RWPE1 (cell line): ENCODE data around the gene SLC39A3.

Source experiments
- CTCF ChIA-PET: fragments of 350-600 bp; sonication (Branson Sonifier 250); formaldehyde crosslinking; extraction: SDS; loops from one replicate; lab custom pipeline; 2021; lab: Yijun Ruan, JAX
- POLR2A ChIA-PET: fragments of 400-600 bp; formaldehyde crosslinking; extraction: SDS; loops from one replicate; lab custom pipeline; 2020; ENCODE audit warnings: antibody characterized with exemption; ENCODE audit not compliant: low non-redundant PET; lab: Yijun Ruan, JAX
- DNase-seq: peaks from one replicate; pipeline ENCODE4 v3.0.0; 2012; ENCODE audit warnings: low spot score
- H3K27ac ChIP-seq: fragments of 450-650 bp; 2 replicates; pipeline ENCODE4 v1.5.1; 2017
- TF ChIP-seq, protein P1 (sequence below): fragments of 450-650 bp; conservative IDR thresholded peaks from 2 replicates; pipeline ENCODE4 v1.5.1; 2017; ENCODE audit warnings: low read depth, mild to moderate bottlenecking

SLC39A3 gene

DNA sequence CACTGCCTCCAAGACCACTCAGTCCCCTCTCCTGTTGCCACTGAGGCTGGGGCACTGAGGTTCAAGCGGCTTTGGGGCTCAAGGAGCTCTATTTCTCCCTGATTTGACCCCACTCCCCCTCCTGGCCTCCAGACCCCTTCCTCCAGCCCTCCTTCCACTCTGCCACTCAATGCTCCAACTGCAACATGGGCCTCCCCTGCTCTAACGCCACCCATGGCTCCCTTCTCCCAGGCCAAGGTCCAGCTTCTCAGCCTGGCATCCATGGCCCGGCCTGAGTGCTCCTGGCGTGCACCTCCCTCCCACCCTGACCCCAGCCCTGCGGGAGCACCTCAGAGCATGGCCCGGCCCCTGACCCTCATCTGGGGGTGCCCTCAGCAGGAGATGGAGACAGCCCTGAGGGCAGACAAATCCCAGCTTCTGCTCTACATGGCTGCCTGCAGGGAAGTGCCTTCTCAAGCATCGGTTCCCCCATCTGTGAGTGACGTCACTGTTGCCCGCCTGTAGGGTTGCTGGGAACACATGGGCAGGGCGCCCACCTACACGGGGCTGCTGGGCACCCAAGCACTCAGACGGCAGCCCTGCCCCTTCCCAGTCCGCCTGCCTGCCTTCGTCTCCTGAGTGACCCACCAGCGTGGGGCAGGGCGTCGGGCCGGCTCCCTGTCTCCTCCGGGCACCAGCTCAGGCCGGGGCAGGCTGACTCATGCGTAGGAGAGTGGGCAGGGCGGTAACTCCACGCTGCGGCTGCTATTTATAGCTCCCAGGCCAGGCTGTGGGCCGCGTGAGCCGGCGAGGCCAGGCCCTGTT lies 17.1 kb downstream of the SLC39A3 start:
- peak; percentile 66 for DNase-seq
- TF ChIP-seq, protein P1, sequence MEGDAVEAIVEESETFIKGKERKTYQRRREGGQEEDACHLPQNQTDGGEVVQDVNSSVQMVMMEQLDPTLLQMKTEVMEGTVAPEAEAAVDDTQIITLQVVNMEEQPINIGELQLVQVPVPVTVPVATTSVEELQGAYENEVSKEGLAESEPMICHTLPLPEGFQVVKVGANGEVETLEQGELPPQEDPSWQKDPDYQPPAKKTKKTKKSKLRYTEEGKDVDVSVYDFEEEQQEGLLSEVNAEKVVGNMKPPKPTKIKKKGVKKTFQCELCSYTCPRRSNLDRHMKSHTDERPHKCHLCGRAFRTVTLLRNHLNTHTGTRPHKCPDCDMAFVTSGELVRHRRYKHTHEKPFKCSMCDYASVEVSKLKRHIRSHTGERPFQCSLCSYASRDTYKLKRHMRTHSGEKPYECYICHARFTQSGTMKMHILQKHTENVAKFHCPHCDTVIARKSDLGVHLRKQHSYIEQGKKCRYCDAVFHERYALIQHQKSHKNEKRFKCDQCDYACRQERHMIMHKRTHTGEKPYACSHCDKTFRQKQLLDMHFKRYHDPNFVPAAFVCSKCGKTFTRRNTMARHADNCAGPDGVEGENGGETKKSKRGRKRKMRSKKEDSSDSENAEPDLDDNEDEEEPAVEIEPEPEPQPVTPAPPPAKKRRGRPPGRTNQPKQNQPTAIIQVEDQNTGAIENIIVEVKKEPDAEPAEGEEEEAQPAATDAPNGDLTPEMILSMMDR = no peak
- ChIA-PET POLR2A (interaction anchor here (1.1 kb wide), 1 partner anchor 20 kb away, joined by 4 read pairs; the partner anchor contains the start of gene GNG7), CTCF (interaction anchor here (0.6 to 1.7 kb wide), 6 partner anchors 10 to 314 kb away, joined by 3 to 10 read pairs (median 4); no protein-coding TSS in a partner anchor)
- H3K27ac ChIP-seq = peak overlapping the region; percentile 25; the same call in 1 of the 2 replicates

DNA sequence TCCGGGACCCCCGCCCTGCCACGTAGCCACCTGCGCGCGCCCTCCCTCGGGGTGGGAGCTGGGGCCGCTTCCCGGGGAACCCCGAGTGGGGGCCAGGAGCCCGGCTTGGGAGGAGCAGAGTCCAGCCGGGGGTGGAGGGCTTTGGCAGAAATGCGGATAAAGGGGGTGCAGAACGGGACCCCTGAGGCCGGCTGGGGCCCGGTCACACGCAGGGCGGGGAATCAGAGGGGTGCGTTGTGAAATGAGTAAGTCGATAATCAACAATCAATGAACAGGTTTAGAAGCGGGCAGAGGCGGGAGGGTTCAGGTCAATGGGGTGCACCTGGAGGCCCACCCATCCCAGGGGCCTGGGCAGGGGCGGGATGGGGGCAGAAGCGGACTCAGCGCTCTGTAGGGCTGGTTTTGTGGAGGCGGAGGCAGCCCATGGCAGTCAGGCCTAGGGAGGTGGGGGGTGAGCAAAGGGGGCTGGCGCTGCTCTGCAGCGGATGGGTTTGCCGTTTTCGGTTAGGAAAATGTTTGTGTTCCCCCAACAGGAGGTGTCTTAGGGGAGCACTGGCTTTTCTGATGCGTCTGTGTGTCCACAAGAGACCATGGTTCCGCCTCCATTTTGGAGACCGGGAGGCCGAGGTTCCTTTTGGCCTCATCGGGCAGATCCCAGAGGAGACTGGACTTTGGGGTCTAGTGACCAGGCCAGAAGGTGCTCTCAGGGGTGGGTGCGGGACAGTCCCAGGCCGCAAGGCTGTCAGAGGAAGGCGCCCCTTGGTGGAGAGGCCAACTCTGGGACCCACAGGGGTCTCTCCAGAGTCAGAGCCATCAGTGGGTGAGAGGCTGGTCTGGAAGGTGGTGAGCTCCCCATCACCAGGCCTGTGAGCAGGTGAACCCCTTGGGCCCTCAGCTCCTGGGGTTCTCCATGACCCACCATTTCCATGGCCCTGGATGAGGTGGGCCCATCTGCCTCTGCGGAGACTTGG lies 18.0 kb downstream of the SLC39A3 start:
- H3K27ac ChIP-seq = no peak overlapping the region
- TF ChIP-seq, protein P1 = no peak
- ChIA-PET CTCF (interaction anchor here (0.6 to 1.7 kb wide), 2 partner anchors 22 to 74 kb away, joined by 4 to 10 read pairs; no protein-coding TSS in a partner anchor), POLR2A (no interaction called here)
- no peak for DNase-seq

DNA sequence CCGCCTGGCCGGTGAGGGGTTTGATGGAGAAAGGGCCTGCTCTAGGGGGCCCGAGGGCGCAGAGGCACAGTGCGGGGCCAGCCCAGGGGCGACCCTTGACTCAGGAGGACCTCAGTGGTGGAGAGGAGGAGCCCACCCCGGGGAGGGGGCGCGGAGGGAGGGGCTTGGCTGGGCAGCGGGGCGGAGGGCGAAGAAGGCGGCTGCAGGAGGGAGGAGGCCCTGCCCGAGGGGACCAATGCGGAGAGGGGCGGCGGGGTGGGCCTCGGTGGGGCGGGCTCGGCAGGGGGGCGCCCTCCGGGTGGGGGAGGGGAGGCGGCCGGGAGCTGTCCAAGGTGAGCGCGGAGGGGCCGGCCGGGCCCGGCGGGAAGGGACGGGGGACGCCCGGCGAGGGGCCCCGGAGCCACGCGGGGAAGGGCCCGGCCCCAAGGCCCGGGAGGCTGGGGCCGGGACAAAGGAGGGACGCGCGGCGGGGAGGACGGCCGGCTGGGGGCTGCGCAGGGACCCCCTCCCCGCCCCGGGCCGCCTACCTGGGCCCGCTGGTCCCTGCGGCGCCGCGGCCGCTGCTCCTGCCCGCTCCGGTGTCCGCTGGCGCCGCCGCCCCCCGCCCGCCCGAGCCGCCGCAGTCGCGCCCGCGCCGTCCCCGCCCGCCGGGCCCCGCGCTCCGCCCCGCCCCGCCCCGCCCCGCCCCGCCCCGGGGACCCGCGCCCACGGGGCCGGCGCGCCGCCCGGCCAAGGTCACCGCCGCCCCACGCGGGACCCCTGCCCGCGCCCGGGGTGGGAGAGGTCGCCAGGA lies 18.8 kb downstream of the SLC39A3 start, which contains the start of gene DIRAS1:
Gene DIRAS1 (minus strand): TSS at position 596 of the 793 bp plus-strand sequence. CDS start 3,566 bp downstream, outside the sequence.
- no peak within 1 kb of the TSS for H3K27ac ChIP-seq
- no peak for DNase-seq
- CTCF ChIA-PET = no interaction called here
- POLR2A ChIA-PET = interaction anchor here (0.5 kb wide), 1 partner anchor 19 kb away, joined by 4 read pairs; the partner anchor contains the start of gene SLC39A3
- TF ChIP-seq, protein P1 = no peak

DNA sequence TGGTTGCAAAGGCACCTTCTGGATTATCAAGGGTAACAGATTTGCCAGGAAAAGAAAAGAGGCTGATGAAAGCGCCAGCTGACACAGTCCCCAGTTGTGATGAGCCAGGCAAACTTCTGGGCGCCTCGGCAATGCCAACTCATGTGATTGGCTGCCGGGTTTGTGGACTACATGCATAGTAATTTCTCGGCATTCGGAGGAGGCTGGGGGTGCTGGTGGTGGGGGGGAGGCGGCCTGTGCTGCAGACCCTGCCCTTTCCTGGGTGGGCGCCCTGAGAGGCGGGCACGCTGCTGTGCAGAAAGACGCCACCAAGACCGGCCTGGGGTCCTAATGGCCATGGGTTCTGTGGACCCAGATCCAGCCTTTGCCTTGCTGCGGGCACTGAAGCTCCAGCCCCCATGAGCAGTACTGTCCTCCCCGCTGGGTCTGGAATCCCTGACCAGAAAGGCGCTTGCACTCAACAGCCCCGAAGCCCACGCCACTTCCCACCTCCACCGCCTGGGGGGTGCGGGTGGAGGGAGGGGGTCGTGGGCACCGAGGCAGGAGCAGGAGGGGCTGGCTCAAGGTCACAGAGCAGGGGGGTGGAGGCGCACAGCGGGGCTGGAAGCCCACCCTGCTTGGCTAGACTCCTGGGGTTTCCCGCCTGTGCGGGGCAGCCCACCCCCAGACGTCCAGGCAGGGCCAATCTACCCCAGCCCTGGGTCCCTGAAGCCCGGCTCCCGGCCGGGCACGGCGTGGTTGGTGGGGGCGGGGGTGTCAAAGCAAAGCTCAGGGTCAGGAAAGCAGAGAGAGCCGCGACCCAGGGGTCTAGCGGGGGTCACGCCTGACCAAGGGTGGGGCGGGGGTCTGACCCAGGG lies 19.7 kb downstream of the SLC39A3 start:
- CTCF ChIA-PET = interaction anchor here (0.5 kb wide), 1 partner anchor 50 kb away, joined by 3 read pairs; no protein-coding TSS in a partner anchor
- TF ChIP-seq, protein P1 = no peak
- POLR2A ChIA-PET = interaction anchor here (0.5 kb wide), 1 partner anchor 19 kb away, joined by 4 read pairs; the partner anchor contains the start of gene SLC39A3
- DNase-seq = no peak
- no peak overlapping the region for H3K27ac ChIP-seq

DNA sequence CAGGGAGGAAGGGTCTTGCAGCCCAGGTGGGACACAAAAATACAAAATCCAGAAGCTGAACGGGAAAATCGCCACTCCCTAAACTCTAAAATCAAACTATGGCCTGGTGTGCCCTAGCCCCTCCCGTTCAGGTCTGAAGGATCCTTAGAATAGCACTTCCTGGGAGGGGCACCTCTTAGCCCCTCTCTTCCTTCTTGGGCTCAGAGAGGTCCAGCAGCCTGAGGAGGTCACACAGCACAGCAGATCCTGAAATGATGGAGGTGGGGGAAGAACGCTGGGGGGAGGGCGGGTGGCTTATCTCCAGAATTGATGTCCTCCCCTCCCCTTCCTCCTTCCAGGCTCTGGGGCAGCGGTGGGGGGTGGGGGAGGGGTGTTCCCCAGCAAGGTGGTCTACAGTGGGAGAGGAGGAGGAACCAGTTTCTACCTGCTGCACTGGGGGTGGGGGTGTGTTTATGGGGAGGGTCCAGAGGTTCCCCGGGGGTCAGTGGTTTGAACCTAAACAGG lies 20.5 kb downstream of the SLC39A3 start:
- no peak for DNase-seq
- TF ChIP-seq, protein P1 = no peak
- ChIA-PET POLR2A (no interaction called here), CTCF (interaction anchor here (0.5 kb wide), 1 partner anchor 51 kb away, joined by 3 read pairs; no protein-coding TSS in a partner anchor)
- H3K27ac ChIP-seq = no peak overlapping the region
